Fibroblast of skin of left biceps (primary cell): ENCODE measurements around the gene PPIL3.

Source experiments
- DNase-seq, 2 experiments: peaks; one replicate each; pipeline ENCODE4 v3.0.0-alpha.2; 2013; ENCODE audit warnings: low read depth in 2 of 2

The PPIL3 gene

GRCh38 chr2:200861617-200862155 is 27.2 kb downstream of the PPIL3 start:
- DNase-seq: no peak

- no peak for DNase-seq
Measured at GRCh38 chr2:200860092-200860795, 28.6 kb downstream of the PPIL3 start.

GRCh38 chr2:200856806-200857205 is 32.1 kb downstream of the PPIL3 start:
- DNase-seq: no peak

GRCh38 chr2:200852605-200853004 is 36.3 kb downstream of the PPIL3 start:
- no peak for DNase-seq

- no peak for DNase-seq
Measured at GRCh38 chr2:200851398-200852248, 37.3 kb downstream of the PPIL3 start.

GRCh38 chr2:200850512-200851256 is 38.2 kb downstream of the PPIL3 start:
- no peak for DNase-seq

GRCh38 chr2:200847939-200848338 is 40.9 kb downstream of the PPIL3 start:
- DNase-seq: no peak

- no peak for DNase-seq
Measured at GRCh38 chr2:200847269-200847668, 41.6 kb downstream of the PPIL3 start.

- DNase-seq: no peak
Measured at GRCh38 chr2:200845669-200846325, 43.1 kb downstream of the PPIL3 start.

GRCh38 chr2:200845194-200845593 is 43.7 kb downstream of the PPIL3 start:
- DNase-seq: no peak

GRCh38 chr2:200843993-200844948 is 44.6 kb downstream of the PPIL3 start:
- no peak for DNase-seq

- DNase-seq: no peak
Measured at GRCh38 chr2:200839513-200839912, 49.4 kb downstream of the PPIL3 start.

GRCh38 chr2:200834701-200835100 is 54.2 kb downstream of the PPIL3 start:
- no peak for DNase-seq

- no peak for DNase-seq
Measured at GRCh38 chr2:200829258-200829655, 59.6 kb downstream of the PPIL3 start.

- no peak for DNase-seq
Measured at GRCh38 chr2:200828572-200829257, 60.2 kb downstream of the PPIL3 start.

- no peak for DNase-seq
Measured at GRCh38 chr2:200828104-200828503, 60.8 kb downstream of the PPIL3 start.

GRCh38 chr2:200821686-200822245 is 67.1 kb downstream of the PPIL3 start:
- DNase-seq: no peak
